Adrenal gland (tissue), 5 donors: ENCODE results near the gene ELOB.

ENCODE experiments used
- POLR2A ChIP-seq, 2 donors: fragments of 450-650 bp; IDR thresholded peaks; one replicate each; pipeline ENCODE4 v1.6.1; 2017; ENCODE audit warnings: antibody characterized with exemption in 2 of 2, mild to moderate bottlenecking in 2 of 2, moderate library complexity in 1 of 2
- TF ChIP-seq, protein P1 (sequence below), 6 experiments: fragments of 450-650 bp in 4 of 6; fragments of 200-600 bp in 2 of 6; sonication (generic) in 1 of 6; IDR thresholded peaks; 1 replicate in 5 of 6; 2 replicates in 1 of 6; pipeline versions ENCODE4 v1.5.1 to v1.8.0; 2016 to 2021; ENCODE audit warnings: antibody characterized with exemption in 6 of 6, mild to moderate bottlenecking in 2 of 6, moderate library complexity in 1 of 6
- donor health status: DM: no; HTN: no; CAD: no.

DNA sequence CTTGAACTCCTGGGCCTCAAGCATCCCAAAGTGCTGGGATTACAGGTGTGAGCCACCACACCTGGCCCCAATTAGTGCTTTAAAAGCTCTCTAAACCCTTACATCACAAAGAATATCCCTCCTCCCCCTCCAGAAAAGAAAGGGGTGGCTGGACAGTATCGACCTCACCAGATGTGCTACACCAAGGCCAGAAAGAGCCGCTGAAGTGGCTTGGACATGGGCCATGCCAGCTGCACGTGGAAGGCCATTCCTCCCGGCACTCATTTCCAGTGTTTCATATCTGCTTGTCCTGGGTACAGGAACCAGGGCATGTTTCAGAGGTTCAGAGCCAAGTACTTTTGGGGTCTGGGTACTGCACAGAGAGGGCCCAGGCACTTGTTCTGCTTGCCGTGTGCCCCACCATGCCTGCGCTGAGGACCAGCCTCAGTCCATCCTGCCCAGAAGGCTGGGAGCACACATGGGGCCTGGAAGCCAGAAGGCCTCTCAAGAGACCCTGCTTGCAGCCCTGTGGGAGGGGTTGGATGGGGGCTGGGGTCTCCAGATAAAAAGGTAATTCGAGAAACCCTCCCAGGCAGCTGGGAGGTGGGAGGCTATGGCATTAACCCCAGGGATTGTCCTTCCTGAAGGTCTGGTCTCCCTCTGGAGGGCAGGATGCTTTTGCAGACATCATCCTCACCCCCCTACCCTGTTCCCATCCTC lies 28.2 kb downstream of the ELOB start:
- TF ChIP-seq POLR2A (IDR thresholded peaks at IDR 0.05), result no peak
- TF ChIP-seq, protein P1, sequence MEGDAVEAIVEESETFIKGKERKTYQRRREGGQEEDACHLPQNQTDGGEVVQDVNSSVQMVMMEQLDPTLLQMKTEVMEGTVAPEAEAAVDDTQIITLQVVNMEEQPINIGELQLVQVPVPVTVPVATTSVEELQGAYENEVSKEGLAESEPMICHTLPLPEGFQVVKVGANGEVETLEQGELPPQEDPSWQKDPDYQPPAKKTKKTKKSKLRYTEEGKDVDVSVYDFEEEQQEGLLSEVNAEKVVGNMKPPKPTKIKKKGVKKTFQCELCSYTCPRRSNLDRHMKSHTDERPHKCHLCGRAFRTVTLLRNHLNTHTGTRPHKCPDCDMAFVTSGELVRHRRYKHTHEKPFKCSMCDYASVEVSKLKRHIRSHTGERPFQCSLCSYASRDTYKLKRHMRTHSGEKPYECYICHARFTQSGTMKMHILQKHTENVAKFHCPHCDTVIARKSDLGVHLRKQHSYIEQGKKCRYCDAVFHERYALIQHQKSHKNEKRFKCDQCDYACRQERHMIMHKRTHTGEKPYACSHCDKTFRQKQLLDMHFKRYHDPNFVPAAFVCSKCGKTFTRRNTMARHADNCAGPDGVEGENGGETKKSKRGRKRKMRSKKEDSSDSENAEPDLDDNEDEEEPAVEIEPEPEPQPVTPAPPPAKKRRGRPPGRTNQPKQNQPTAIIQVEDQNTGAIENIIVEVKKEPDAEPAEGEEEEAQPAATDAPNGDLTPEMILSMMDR (IDR thresholded peaks at IDR 0.05), result no peak
